Stimulated activated CD8-positive, alpha-beta memory T cell treated with anti-CD3 and anti-CD28 coated beads, Interleukin-12 subunit alpha, Interleukin-12 subunit beta, amount 100 ng/mL, for 1 hour (primary cell): ENCODE data around the gene RDH5.
A peak's percentile ranks its signal among the peaks of the same experiment; 100 is the strongest.

Source experiments
- DNase-seq: peaks from one replicate; pipeline ENCODE4 v3.0.0-alpha.2; 2020; ENCODE audit warnings: low read depth

The RDH5 gene

DNA sequence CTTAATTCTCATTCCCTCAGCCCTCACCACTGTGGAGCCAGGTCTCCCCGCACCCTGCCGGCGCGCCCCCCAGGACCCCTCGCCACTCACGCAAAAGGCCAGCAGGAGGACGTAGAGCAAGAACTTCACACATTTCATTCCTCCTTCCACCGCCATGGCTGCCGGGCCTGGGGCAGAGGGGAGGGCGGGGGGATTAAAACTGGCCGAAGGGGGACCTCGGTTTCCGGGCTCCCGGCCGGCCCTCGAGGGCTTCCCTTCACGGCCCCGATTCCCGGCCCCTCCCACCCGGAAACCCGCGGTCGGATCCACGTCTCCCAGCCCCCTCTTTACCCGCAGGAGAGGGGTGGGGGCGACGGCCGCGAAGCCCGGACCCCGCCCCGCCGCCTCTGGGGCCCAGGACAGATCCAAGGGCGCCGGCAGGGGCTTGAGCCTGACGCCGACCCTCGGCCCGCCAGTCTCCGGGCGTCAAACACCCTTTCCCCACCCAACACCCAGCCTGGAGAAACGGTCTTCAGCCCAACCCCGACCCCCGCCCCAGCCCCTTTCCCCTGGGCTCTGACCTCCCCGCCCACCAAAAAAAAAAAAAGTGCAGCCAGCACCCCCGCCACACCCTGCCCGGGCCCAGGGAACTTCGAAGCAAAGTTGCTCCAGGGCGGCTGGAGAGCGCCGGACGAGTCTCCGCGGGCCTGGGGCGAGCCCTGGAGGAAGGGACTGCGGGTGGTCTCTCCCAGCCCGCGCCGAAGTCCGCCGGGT, 8.2 kb downstream of the RDH5 start:
- no peak for DNase-seq

DNA sequence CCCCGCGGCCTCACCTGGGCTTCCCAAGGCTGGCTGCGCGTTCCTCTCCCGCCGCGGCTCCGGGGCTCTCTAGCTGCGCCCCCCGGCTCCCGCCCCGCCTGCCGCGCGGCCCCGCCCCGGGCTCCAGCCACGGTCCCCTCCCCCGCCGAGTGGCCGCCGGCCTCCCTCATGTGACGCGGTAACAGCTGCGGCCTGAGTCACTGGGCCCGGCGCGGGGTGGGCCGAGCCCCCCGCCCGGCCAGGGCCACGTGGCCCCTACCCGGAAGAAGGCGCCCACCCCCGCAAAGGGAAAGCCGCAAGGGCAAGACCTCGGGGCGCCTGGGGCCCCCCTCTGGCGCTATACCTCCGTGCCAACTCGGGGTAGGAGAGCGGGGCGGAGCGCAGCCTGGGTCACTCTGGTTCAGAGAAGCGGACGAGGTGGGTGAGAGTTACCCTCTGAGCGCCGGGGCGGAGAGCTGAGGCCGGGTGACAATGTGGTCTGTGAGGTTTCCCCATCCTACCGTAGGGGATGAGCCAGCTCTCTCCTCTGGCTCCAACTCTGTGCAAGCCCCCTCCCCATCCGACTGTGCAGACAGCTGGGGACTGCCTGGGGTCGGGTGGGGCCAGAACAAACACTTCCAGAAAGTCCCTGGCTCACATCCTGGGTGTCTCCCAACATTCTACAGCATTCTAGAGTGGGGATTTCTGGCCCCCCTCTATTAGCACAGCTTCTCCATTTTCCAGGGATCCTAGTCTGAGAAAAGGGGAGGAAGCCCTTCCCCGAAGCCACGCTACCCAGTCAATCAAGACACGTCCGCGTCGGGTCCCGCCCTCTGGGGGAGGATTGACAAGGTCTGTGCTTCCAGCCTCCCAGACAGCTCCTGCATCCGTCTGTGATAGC, 9.0 kb downstream of the RDH5 start, which contains the start of gene CD63:
Gene CD63 (minus strand): TSS at position 71 of the 880 bp plus-strand sequence. CDS start 668 bp downstream, outside the sequence.
- DNase-seq = peak; percentile 39

DNA sequence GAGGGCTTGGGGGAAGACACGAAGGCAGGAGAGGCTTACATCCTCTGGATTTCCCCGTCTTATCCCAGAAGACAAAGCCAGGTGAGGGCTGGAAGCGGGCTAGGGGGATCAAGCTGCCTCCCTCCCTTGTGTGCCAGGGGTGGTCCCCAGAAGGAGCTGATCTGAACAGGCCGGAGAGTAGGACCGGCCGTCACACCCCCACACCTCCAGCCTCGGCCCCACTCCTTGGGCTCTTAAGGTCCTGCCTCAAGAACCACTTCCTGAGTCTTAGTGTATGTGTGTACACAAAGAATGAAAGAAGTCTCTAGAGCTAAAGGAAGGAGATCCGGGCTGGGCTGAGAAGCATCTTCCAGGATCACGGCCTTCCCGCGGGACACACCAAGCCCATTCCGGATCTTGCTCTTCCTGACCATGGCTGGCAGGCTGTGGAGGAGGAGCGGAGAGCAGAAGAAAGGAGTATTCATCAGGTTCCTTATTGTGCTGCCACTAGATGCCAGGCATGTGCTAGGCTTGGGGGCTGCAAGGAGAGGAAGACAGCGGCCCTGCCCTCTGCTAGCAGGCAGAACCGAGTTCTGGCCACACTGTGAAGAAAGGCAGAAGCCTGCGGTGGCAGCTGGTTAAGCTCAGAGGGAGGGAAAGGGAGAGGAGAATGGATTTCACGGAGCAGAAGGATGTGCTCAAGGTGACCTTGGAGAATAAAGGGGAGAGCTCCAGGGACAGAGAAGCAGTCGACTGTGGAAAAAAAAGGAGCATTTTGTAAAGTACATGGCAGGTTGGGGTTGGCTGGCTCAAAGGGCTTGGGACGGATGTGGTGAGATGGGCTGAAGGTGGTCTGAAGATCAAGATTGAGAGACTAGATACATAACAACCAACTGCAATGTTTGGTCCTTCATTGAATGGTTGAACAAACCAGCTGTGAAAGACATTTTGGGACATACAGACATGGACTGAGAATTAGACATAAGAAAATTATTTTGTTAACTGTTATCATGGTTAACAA, 9.9 kb downstream of the RDH5 start:
- DNase-seq = no peak

DNA sequence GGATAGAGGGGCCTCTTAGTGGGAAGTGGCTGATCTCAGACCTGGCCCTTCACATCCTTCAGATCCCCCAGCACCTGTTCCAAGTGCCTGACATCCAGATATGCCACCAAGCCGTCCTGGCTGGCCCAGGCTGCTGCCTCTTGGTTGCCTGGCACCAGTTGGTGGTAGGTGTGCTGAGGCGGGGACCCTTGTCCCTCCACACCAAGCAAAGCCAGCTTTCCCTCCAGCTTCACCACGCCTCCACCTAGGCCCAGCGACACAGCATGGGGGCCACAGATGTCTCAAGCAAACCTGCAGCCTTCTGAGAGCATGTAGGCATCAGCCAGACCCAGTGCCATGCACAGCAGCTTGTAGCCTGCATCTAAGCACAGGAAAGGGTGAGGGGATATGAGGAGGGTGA, 12.1 kb downstream of the RDH5 start:
- no peak for DNase-seq

DNA sequence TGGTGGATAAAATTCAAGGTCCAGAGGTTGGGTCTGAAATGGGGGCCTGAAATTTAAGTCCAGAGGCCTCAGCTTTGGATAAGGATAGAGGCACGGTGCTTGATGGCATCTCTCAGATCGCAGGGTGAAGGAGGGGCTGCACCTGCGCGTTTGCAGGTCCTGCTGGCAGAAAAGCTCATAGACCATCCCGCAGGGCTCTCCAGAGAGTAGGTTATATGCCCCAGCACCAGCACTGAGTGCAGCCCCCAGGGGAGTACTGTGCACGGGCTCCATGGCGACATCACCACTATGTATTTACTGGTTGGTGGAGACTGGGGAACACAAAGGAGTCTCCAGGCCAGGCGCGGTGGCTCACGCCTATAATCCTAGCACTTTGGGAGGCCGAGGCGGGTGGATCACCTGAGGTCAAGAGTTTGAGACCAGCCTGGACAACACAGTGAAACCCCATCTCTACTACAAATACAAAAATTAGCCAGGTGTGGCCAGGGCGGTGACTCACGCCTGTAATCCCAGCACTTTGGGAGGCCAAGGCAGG, 12.9 kb downstream of the RDH5 start:
- DNase-seq = no peak

DNA sequence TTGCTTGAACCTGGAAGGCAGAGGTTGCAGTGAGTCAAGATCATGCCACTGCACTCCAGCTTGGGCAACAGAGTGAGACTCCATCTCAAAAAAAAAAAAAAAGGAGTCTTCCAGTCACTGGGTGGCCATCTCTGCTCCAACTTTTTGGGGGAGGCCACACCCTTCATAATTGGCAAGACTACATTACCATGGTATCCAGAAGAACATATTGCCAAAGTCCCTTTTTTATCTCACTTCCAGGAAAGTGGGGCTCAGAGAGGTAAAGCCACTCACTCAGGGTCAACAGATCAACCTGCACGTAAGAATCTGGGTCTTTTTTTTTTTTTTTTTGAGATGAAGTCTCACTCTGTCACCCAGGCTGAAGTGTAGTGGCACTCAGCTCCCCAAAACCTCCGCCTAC, 13.7 kb downstream of the RDH5 start:
- no peak for DNase-seq

DNA sequence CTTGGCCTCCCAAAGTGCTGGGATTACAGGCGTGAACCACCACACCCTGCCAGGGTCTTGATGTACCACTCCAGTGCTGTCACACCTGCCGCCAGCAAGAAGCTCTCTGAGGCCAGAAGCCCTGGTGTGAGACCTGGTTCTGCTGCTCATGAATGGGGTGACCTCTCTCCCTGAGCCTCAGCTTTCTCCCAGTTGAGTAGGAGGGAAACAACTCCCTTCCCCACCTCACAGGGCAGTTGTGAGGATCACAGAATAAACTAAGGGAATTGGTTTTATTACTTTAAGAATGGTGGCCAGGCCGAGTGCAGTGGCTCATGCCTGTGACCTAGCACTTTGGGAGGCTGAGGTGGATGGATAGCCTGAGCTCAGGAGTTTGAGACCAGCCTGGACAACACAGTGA, 14.4 kb downstream of the RDH5 start:
- no peak for DNase-seq

DNA sequence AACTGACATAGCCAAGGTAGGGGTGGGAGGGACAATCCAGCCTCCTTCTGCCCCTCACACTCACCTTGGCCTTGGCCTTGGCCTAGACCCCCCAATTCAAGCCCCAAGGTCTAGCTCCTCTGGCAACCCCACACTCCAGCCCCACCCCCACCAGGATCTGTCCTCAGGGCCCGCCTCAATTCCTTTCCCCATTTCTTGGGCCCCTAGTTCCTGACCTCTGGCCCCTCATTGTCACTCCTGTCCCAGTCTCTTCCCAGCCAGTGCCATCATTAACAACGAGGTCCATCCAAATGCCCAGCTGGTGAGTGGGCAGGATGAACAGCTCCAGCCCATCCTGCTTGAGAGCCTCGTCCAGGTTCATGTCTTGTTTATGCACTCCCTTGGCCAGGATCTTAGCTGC, 15.9 kb downstream of the RDH5 start:
- no peak for DNase-seq

DNA sequence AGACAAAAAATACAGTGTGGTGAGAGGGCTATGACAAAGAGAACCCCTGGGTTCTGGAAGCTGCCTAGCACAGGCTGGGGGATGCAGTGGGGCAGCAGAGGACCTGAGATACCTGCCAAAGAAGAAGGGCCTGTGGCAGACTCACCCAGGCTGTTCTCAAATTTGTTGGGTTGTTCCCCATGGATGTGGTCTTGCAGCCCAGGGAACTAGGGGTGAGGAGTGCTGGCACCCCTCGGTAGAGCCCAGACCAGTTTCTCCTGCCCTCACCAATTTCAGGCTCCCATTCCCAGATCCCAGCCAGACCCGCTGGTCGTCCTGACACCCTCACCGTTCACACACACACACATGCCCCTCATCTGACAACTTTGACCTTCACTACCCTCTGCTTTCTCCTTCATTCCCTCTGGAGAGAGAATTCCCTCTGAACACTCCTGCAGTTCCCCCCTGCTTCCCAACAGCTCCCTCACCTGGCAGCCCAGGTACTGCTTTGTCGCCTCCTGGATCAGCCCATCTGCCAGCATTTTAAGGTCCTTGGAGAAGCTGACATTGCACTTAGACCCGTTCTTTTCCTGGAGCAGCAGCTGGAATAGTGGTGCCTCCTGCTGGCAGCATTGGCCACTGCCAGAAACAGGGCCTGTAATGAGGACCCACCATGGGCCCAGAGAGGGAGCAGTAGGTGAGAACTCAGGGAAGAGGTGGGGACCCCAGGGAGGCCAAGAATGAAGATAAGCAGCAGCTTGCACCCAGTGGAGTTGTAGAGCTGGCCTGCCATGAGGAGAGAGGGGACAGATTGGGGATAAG, 16.8 kb downstream of the RDH5 start:
- peak; percentile 26 for DNase-seq

DNA sequence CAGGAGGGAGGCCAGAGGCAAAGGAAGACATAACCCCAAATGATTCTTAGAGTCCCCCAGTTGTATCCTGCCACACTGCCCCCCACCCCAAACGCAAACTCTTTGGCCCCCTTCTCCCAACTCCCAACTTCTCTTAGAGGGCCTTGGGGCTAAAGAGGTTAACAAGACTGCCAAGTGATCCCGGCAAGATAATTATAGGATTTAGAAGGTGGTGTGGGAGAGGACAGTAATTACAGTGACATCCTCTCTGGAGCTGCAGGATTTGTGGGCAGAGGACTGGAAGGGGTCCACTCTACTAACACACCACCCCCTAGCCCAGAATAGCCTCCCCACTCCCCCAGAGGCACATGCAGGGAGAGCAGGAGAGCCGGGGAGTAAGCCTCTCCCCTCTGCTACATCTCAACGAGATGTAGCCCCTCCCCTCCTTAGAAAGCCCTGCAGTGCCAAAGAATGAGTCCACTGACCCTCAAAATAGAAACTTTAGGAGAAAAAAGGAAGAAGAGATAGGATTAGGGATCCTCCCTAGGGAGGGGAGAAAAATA, 17.5 kb downstream of the RDH5 start:
- DNase-seq = no peak

DNA sequence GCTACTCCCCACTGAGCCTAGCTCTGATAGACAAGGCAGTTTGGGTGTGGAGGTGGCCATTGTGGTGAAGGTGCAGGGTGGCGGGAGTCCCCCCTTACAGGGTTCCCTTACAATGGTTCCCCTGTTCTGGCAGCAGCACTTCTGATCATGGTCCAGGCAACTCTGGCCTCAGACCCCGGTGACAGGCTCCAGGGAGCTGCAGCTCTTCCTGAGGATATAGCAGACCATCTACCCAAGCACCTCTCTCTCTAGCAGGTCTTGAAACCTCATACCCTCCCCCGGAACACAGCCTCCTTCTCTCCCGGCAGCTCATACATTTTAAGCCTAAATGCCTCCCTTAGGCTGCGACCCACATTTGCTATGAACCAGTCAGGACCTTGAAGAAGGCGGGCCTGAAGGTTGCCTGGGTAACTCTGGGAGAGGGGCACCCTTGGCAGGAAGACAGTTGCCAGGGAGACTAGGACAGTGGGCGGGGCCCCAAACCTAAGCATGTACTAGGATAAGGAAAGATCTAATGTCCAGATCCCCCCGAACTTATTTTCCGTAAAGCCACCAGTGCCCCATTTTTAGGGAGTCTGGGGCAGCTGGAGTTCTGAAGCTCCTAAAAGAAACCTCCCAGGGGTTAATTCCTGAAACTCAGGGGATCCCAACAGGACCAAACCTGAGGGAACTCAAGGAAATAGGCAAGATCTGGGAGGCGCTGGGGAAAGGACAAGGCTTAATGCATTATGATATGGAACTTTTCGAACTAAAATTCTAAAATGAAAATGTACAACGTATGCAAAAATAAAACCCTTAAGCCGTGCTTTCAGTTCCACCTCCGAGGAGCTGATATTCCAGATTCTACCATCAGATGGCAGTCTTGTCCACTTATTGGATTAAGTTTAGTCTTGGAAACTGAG, 18.2 kb downstream of the RDH5 start:
- peak; percentile 67 for DNase-seq

DNA sequence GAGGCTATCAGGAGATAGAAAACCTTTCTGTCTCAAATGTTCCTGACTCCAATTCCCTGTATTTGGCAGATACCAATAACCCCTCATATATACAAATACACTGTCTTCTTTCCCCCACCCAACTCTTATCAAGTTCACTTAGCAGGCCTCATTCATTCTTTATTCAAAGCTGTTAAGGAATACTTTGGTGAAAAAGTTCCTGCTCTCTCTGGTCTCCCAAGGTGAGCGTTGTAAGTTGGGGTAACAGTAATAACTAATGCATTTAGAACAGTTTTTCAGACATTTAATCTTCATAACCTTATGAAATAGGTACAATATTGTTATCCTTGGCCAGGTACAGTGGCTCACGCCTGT, 18.8 kb downstream of the RDH5 start:
- no peak for DNase-seq

DNA sequence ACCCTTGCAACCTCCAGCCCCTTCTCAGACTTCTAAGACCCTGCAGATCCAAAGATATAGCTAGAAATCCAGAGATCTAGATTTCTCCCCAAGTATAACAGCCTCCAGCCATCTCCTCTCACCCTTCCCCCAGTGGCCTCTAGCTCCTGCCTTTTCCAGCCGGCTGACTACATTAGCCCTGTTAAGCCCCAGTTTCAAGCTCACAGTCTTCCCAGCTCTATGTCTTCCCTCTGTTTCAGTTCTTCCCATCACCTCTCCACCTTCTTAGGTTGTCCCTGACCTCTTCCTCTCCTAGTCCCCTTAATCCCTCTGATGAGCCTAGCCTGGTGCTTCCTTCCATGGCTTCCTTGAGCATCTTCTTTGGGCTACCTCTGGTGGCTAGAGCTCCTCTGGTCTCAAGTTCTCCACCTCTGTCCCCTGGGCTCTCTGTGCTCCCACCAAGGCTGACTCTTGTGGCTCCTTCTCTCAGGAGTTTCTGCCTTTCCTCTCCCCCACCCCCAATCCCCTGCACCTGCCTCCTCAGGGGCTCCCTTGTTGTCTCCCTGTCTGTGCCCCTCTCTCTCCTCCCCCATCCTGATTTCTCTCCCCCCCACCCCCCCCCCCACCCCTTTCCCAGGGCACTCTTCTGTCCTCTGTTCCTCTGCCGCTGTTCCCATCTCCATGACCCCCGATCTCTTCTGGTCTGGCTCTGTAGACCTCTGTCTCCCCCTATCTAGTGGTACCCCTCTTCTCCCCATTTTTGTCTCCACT, 21.9 kb downstream of the RDH5 start:
- DNase-seq = no peak

DNA sequence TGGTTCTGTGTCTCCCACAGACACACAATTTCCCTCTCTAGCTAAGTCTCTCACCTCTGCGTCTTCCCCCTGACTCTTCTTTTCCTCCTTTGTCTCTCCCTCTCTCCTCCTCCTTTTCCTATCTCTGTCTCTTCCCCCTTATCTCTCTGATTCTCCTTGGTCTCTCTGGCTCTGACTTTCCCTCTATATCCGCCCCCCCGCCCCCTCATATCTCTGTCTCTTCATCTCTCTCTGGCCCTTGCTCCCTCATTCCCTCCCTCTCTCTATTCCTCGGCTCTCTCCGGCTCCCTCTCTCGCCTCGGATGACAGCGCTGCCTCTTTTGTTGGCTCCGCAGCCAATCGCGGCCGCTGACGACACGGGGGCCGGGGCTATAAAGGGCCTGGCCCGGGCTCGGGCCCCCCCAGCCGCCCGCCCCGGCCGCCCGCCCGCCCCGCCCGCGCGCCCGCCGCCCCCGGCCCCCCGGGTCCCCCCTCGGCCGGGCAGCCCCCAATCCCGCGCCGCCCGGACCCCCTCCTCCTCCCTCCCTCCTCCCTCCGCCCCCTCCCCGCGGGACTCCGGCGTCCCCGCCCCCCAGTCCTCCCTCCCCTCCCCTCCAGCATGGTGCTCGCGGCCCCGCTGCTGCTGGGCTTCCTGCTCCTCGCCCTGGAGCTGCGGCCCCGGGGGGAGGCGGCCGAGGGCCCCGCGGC, 22.7 kb downstream of the RDH5 start, which contains the start of gene GDF11:
Gene GDF11 (plus strand): TSS at position 404 of the 687 bp plus-strand sequence. CDS start 195 bp downstream, at position 599.
- DNase-seq = peak; percentile 49

DNA sequence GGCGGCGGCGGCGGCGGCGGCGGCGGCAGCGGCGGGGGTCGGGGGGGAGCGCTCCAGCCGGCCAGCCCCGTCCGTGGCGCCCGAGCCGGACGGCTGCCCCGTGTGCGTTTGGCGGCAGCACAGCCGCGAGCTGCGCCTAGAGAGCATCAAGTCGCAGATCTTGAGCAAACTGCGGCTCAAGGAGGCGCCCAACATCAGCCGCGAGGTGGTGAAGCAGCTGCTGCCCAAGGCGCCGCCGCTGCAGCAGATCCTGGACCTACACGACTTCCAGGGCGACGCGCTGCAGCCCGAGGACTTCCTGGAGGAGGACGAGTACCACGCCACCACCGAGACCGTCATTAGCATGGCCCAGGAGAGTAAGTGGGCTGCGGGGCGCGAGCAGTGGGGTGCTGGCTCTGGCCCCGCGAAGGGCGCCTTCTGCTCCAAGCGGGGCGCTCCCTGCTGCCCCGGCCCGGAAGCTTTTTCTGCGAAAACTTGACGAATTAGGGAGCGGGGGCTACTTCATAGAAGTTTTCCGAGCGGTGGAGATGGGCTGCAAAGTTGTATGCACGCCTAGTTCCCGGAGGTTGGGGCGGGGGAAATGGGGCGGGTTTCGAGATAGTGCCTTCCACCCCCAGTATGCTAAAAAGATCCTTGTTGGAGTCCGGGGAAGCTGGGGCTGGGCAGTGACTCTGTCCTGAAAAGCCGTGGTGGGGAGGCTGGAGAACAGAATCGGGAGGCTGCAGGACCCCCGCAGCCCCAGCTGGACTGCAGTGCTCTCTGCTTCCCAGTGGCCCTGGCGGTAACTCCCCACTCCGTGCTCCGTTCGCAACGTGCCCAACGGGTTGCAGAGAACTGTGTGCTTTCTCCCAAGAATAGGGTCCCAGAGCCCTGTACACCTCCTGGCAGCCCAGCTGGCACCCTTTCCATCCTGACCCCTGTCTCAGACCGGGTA, 23.5 kb downstream of the RDH5 start:
- no peak for DNase-seq

DNA sequence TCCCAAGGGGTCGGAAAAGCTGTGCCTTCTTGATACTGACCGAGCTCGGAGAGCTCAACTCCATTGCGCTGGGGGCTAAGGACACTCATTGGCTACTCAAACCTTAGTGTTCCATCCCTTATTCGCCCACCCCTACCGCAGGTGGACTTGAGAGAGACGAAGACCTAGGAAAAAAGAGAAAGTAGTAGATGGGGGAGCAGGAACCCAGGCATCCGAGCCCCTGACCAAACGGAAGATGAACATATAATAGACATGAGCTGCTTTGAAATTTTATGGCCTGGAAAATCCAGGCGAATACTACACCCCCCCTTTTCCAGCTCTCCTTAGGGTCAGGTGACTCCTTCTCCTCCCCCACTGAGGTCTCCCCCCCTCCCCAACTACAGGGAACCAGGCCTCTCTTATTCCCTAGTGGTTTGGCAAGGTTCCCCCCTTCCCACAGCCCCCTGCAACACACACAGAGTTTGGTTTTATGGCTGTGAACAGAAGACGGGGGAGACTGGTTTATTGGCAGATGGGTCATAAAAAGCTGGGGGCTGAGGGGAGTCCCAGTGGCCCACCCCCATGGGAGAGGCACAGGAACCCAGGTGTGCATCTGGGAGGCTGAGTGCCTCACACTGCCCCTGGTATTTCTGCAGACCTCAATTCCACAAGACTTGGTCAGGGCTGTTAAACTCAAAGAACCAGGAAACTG, 24.3 kb downstream of the RDH5 start:
- no peak for DNase-seq
